Measurements from ENCODE around the gene NWD2.

DNA sequence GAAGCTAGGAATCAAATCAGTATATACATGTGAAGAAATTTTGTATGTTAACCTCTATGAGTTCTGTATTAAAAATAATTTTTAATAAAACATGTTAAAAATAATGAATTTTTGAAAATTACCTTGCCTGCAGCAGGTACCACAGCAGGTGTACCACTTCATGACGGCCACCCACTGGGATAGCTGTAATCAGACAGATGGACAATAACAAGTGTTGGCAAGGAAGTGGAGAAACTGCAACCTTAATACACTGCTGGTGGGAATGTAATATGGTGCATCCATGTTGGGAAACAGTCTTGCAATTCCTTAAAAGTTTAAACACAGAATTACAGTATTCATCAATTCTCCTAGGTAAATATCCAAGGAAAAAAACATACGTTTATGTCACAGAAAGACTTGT, 232.1 kb downstream of the NWD2 start:
- TF ChIP-seq, protein P1, sequence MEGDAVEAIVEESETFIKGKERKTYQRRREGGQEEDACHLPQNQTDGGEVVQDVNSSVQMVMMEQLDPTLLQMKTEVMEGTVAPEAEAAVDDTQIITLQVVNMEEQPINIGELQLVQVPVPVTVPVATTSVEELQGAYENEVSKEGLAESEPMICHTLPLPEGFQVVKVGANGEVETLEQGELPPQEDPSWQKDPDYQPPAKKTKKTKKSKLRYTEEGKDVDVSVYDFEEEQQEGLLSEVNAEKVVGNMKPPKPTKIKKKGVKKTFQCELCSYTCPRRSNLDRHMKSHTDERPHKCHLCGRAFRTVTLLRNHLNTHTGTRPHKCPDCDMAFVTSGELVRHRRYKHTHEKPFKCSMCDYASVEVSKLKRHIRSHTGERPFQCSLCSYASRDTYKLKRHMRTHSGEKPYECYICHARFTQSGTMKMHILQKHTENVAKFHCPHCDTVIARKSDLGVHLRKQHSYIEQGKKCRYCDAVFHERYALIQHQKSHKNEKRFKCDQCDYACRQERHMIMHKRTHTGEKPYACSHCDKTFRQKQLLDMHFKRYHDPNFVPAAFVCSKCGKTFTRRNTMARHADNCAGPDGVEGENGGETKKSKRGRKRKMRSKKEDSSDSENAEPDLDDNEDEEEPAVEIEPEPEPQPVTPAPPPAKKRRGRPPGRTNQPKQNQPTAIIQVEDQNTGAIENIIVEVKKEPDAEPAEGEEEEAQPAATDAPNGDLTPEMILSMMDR (IDR thresholded peaks at IDR 0.05): no peak
- no peak for TF ChIP-seq POLR2A (IDR thresholded peaks at IDR 0.05)
